IMR-90 (cell line): ENCODE results near the gene SCAND1.

Source experiments
- CEBPB ChIP-seq: IDR thresholded peaks from 2 replicates; pipeline ENCODE4 v1.6.1; 2012; ENCODE audit warnings: low read depth, low read length, improper control_type of control experiment
- CHD1 ChIP-seq: IDR thresholded peaks from 2 replicates; pipeline ENCODE4 v1.6.1; 2012; ENCODE audit warnings: low read depth, low read length, improper control_type of control experiment
- CTCF ChIP-seq: conservative IDR thresholded peaks from 2 replicates; pipeline ENCODE4 v1.5.1; 2012; ENCODE audit warnings: mild to moderate bottlenecking, low read depth, low read length, improper control_type of control experiment
- FOS ChIP-seq: fragments of 150-350 bp; IDR thresholded peaks from 2 replicates; pipeline ENCODE4 v1.6.1; 2016; ENCODE audit warnings: low read depth, low read length
- MAFK ChIP-seq: IDR thresholded peaks from 2 replicates; pipeline ENCODE4 v1.6.1; 2012; ENCODE audit warnings: low read depth, low read length, improper control_type of control experiment
- MXI1 ChIP-seq: IDR thresholded peaks from 2 replicates; pipeline ENCODE4 v1.6.1; 2012; ENCODE audit warnings: low read depth, mild to moderate bottlenecking, low read length, moderate library complexity, borderline replicate concordance
- POLR2A ChIP-seq: IDR thresholded peaks from 2 replicates; pipeline ENCODE4 v1.6.1; 2012; ENCODE audit warnings: mild to moderate bottlenecking, low read depth, low read length
- RCOR1 ChIP-seq: IDR thresholded peaks from 2 replicates; pipeline ENCODE4 v1.6.1; 2012; ENCODE audit warnings: mild to moderate bottlenecking, low read length, improper control_type of control experiment; ENCODE audit not compliant: insufficient replicate concordance
- USF2 ChIP-seq: fragments of 150-350 bp; IDR thresholded peaks from 2 replicates; pipeline ENCODE4 v1.6.1; 2017; ENCODE audit warnings: mild to moderate bottlenecking, antibody characterized with exemption, low read length, low read depth

GRCh38 chr20:35947489-35947888, 6.8 kb downstream of the SCAND1 start:
- 0 out of 2 replicates have a peak, but pooled peaks have one; percentile 24 for TF ChIP-seq CTCF
- no peak for TF ChIP-seq POLR2A
- TF ChIP-seq RCOR1: no peak
- TF ChIP-seq FOS: no peak
- no peak for TF ChIP-seq CHD1
- no peak for TF ChIP-seq USF2
- TF ChIP-seq MXI1: no peak
- TF ChIP-seq MAFK: no peak
- TF ChIP-seq CEBPB: no peak
